GM18909 (cell line): ENCODE results near the gene MAP3K20.
"Not testable (repeated sequence)": the region's sequence is repeated elsewhere in the genome, so short reads cannot be mapped to it uniquely, and the experiment has no call there.

ENCODE experiments used
- ATAC-seq: cut with Tn5 transposase; IDR thresholded peaks from one replicate; pipeline ENCODE4 v1.9.1; 2021; ENCODE audit warnings: mild to moderate bottlenecking; ENCODE audit not compliant: unreplicated experiment, poor library complexity

MAP3K20 gene

GRCh38 chr2:173290518-173290917 is 214.9 kb downstream of the MAP3K20 start:
- ATAC-seq: no peak

- ATAC-seq: no peak
These were observed 215.8 kb downstream of the MAP3K20 start for GRCh38 chr2:173291412-173291811.

GRCh38 chr2:173296235-173296634 is 220.6 kb downstream of the MAP3K20 start:
- ATAC-seq: no peak

GRCh38 chr2:173298536-173299097 is 223.0 kb downstream of the MAP3K20 start:
- ATAC-seq: no peak

GRCh38 chr2:173299764-173300163 is 224.1 kb downstream of the MAP3K20 start:
- ATAC-seq: no peak

GRCh38 chr2:173300458-173300857 is 224.8 kb downstream of the MAP3K20 start:
- no peak for ATAC-seq

- not testable (repeated sequence) for ATAC-seq
These were observed 225.9 kb downstream of the MAP3K20 start for GRCh38 chr2:173301549-173301948.

- ATAC-seq: no peak
These were observed 229.7 kb downstream of the MAP3K20 start for GRCh38 chr2:173305303-173305702.

GRCh38 chr2:173307293-173307692 is 231.6 kb downstream of the MAP3K20 start:
- no peak for ATAC-seq

- ATAC-seq: not testable (repeated sequence)
These were observed 233.7 kb downstream of the MAP3K20 start for GRCh38 chr2:173309370-173309769.

- ATAC-seq: no peak
These were observed 236.4 kb downstream of the MAP3K20 start for GRCh38 chr2:173311844-173312606.
